Upper lobe of left lung (tissue), 4 donors: Measurements from ENCODE around the gene BACE2.

Source experiments
- POLR2A ChIP-seq, 4 donors: fragments of 450-650 bp; IDR thresholded peaks; one replicate each; pipeline ENCODE4 v1.5.1; 2016 to 2017; ENCODE audit warnings: antibody characterized with exemption in 4 of 4, mild to moderate bottlenecking in 2 of 4
- POLR2AphosphoS5 ChIP-seq, 2 donors: sonication (generic); formaldehyde crosslinking; IDR thresholded peaks; one replicate each; pipeline ENCODE4 v1.5.1; 2017; ENCODE audit warnings: antibody characterized with exemption in 2 of 2
- TF ChIP-seq, protein P1 (sequence below), 6 experiments: fragments of 450-650 bp in 4 of 6; fragments of 200-600 bp in 2 of 6; sonication (generic) in 2 of 6; IDR thresholded peaks; one replicate each; pipeline ENCODE4 v1.5.1; 2016 to 2019; ENCODE audit warnings: antibody characterized with exemption in 6 of 6

DNA sequence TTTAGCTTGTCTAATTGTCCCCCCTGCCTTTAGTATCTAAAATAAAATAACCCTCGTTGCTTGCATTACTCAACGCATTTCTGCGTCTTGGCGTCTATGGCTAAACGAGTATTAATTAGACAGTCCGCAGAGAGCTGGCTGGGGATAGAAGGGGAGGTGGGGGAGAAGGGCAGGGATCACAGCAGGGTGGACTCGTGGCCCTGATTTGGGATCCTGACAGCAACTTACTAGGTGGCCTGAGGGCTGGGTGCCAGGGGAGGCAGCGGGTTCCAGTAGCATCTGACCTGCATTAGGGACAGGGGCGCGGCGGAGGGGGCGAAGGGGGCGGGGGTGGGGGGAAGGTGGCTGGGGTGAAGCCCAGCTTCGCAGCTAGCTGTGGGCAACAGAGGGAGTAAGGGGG lies 1.1 kb upstream of the BACE2 start:
- TF ChIP-seq, protein P1, sequence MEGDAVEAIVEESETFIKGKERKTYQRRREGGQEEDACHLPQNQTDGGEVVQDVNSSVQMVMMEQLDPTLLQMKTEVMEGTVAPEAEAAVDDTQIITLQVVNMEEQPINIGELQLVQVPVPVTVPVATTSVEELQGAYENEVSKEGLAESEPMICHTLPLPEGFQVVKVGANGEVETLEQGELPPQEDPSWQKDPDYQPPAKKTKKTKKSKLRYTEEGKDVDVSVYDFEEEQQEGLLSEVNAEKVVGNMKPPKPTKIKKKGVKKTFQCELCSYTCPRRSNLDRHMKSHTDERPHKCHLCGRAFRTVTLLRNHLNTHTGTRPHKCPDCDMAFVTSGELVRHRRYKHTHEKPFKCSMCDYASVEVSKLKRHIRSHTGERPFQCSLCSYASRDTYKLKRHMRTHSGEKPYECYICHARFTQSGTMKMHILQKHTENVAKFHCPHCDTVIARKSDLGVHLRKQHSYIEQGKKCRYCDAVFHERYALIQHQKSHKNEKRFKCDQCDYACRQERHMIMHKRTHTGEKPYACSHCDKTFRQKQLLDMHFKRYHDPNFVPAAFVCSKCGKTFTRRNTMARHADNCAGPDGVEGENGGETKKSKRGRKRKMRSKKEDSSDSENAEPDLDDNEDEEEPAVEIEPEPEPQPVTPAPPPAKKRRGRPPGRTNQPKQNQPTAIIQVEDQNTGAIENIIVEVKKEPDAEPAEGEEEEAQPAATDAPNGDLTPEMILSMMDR (IDR thresholded peaks at IDR 0.05), result no peak
- TF ChIP-seq POLR2AphosphoS5 (IDR thresholded peaks at IDR 0.05) (no peak), POLR2A (IDR thresholded peaks at IDR 0.05) (no peak)
